RKO (cell line): ENCODE measurements around the gene MRPL52.
A peak's percentile ranks its signal among the peaks of the same experiment; 100 is the strongest.
"Not testable (repeated sequence)": the region's sequence is repeated elsewhere in the genome, so short reads cannot be mapped to it uniquely, and the experiment has no call there.

Experiments
- DNase-seq: peaks from one replicate; pipeline ENCODE4 v3.0.0-alpha.2; 2016; ENCODE audit warnings: low spot score

MRPL52 gene

DNA sequence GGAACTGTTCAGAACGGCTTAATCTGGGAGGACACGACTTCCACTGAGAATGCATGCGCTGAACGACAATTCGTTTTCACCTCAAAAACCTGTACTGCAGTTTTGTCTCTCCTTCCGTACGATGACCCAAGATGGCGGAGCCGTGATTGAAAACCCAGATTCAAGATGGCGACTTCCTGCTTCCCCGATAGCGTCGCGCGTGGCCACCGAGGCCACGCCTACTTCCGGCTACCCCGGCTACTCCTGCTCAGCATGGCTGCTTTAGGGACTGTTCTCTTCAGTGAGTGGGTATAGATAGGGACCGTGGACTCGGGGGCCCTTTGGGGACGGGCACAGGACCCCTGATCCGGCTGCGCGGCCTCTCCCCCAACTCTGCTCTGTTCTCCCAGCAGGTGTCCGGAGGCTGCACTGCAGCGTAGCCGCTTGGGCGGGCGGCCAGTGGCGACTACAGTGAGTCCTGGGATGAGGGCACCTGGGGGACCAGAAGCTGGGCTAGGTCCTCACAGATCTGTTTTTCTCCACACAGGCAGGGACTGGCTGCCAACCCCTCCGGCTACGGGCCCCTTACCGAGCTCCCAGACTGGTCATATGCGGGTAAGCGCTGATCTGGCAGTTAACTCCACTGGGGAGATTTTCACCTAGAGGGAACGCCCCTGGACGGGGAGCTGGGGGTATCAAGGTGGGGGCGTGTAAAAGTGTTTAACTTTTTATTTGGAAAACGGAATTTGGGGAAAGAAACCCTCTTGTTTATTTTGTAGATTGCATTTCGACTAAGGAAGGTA lies at the start of gene MRPL52:
Gene MRPL52 (plus strand): TSS at position 227 of the 782 bp plus-strand sequence. CDS start 26 bp downstream, at position 253.
- DNase-seq: peak; percentile 93

DNA sequence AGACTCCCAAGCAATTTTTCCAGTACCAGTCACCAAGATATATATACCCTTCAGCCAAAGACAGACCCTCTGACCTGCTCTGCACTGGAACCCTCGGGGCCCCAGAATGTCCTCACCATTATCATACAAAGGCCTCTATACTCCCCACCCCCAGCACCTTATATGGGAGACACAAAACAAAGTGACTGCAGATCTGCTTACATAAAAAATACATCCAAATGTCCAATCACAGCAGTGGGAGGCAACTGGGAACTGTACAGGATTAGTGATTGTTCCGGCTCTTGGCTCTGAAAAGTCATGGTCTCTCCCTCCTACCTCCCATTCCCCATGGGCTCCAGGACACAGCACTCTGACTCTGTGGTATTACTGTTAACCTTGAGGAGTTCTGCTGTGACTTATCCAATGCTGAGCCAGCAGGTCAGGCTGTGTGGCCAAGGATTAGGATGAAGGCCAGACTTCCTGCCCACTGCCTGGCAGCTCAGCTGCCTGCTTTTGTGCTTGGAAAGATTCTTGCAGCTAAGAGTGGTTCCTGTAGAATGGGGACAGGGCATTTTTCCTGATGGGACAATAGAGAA lies 49.5 kb upstream of the MRPL52 start:
- DNase-seq: no peak

GRCh38 chr14:22780941-22781300 lies 48.8 kb upstream of the MRPL52 start:
- no peak for DNase-seq

GRCh38 chr14:22781301-22781991 lies 48.2 kb upstream of the MRPL52 start:
- DNase-seq: peak; percentile 37

GRCh38 chr14:22786685-22787084 lies 43.0 kb upstream of the MRPL52 start:
- DNase-seq: no peak

DNA sequence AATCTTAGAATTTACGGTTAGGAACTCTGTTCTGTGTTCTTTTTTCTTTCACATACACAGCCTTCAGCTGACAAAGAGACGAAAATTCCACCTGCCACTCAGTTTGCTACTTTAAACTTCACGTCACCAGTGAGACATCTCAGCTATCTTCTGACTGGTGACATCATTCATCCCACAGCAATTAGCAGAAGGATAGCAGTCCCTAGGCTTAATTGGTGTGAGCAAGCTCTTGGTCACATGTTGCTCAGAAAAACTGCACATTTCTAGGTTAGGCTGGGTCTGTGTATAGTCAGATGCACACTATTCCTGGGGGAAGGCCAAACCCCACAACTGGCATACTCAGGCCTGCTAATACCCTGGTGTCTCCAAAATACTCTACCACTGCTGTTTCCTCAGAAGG lies 38.4 kb upstream of the MRPL52 start:
- DNase-seq: peak; percentile 87

DNA sequence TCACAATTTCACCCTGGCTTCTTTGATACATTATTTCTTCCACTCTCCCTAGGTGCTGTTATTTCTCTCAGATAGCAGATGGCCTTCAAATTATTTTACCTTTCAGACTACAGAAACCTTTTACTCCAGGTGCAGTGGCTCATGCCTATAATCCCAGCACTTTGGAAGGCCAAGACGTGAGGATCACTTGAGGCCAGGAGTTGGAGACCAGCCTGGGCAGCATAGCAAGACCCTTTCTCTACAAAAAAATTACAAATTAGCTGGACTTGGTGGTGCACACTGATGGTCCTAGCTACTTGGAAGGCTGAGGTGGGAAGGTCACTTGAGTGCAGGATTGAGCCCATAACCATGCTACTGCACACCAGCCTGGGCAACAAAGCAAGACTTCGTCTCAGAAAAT lies 37.5 kb upstream of the MRPL52 start:
- DNase-seq: no peak

DNA sequence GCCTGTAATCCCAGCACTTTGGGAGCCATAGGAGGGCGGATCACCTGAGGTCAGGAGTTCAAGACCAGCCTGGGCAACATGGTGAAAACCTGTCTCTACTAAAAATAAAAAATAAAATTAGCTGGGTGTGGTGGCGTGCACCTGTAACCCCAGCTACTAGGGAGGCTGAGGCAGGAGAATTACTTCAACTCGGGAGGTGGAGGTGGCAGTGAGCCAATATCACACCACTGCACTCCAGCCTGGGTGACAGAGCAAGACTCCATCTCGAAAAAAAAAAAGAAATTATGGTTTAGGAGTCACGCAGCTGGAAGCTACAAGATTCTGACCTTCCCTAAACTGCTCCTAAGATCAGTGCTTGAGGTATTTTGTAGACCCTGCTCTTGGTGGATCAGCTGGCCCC lies 36.1 kb upstream of the MRPL52 start:
- not testable (repeated sequence) for DNase-seq

GRCh38 chr14:22793976-22794375 lies 35.7 kb upstream of the MRPL52 start:
- no peak for DNase-seq

DNA sequence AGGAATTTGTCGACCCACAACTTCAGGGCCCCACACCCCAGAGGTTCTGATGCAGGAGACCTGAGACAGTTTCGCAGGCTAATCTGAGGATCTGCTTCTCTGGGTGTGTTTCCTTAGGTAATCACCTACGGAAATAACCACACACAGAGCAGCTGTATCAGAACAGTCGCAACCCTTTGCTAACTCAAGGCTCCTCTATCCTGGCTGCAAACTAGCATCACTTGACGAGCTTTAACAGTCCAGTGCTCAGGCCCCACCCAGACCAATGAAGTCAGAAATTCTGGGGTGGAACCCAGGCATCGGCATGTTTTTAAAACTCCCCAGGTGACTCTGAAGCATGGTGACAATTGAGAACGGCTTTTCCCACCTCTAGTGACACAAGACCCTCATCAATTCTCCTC lies 35.1 kb upstream of the MRPL52 start:
- DNase-seq: no peak

- DNase-seq: no peak
Observed at GRCh38 chr14:22796087-22796707, 33.5 kb upstream of the MRPL52 start.

DNA sequence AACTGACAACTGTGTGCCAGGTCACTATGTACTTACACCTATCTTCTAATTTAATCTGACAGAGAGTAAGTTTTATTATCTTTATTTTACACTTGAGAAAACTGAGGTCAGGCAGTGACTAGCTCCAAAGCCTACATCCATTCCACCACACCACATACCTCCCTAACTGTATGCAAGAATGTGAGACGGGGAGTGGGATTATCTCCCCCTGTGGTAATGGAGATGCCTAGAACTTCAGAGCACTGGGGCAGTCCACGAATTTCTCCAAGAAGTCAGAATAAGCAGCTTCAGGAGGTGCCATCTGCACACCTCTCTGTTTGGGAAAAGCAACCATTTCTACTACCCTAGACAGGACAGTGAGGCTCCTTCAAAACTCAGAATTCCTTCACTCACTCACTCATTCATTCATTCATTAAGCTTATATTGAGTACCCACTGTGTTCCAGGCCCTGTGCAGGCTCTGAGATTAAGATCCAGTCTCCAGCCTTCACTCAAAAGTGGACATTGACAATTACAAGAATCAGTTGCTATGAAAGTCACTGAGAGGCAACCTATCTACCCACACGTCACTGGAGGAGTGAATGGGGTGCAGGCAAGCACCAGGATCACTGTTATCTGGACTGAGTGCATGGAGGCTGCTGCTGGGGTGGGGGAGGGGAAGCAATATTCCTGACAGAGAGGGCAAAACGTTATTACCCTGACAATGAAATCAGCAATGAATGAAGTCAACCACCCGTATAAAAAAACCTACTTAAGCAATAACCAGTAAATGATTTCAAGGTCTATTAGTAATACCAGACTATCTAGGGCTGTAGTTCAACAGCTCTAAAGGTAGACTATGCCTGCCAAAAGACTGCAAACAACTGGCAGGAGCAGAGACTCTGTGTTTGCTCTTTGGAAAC lies 32.4 kb upstream of the MRPL52 start:
- DNase-seq: no peak

DNA sequence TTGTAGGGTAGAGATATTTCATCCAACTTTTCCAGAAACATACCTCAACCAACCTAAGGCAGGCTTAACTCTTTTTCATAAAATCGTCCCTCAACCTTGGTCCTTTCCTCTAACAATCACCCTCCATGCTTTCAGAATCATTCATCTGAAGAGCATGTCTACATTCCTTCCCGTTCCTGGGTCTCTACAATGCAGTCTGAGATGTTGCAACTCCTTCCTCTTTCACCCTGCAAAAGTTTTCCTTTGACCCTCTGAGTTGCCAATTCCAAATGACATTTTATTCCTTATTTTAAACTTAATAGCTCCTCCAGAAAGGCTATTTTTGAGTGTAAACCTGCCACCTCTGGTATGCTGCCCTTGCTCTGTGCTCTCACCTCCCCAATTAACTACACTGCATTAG lies 31.2 kb upstream of the MRPL52 start:
- no peak for DNase-seq

DNA sequence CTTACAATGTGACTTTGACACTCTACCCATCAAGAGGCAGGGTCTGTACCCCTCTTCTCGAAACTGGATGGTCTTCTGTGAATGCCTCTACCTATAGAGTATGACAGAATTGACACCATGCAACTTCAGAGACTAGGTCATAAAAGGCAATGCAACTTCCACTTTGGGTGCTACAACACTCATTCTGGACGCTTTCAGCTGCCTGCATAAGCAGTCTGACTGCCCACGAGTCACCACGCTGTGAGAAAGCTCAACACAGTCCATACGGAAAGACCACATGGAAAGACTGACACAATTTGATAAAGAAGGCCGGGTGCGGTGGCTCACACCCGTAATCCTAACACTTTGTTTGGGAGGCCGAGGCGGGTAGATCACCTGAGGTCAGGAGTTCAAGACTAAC lies 29.3 kb upstream of the MRPL52 start:
- DNase-seq: peak; percentile 34

DNA sequence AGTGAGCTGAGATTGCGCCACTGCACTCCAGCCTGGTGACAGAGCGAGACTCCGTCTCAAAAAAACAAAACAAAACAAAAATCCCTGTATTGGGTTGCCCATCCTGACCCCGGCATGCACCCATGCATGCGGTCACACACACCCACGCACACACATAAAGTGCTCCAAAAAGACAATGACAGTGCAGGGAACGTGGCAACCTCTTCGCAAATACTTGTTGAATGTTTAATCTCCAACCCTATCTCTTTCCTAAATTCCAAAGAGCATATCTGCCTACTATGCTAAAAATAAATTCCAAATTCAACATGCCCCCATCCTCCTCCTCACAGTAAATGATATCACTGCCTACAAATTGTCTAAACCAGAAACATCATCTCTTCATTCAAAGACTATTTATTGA lies 28.0 kb upstream of the MRPL52 start:
- no peak for DNase-seq

GRCh38 chr14:22802860-22803686 lies 26.6 kb upstream of the MRPL52 start:
- DNase-seq: no peak

- no peak for DNase-seq
Observed at GRCh38 chr14:22803687-22803974, 26.1 kb upstream of the MRPL52 start.

GRCh38 chr14:22805235-22805634 lies 24.5 kb upstream of the MRPL52 start:
- not testable (repeated sequence) for DNase-seq

DNA sequence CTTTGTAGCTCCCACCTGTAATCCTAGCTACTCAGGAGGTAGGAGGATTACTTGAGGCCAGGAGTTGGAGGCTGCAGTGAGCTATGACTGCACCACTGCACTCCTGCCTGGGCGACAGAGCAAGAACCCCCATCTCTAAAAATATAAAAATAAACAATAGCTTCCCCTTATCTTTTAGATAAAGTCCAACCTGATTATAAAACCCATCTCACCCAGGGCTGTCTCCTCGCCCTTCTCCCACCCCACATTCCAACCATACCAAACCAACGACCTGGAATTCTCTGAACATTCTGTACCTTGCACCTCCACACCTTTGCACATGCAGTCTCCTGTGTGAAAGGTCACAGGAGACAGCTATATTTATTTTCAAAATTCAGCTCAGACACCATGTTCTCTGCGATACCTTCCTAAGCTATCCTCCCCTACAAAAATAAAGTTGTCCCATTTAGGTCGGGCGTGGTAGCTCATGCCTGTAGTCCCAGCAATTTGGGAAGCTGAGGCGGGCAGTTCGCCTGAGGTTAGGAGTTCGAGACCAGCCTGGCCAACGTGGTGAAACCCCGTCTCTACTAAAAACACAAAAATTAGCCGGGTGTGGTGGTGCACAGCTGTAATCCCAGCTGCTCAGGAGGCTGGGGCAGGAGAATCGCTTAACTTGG lies 22.1 kb upstream of the MRPL52 start:
- DNase-seq: no peak

DNA sequence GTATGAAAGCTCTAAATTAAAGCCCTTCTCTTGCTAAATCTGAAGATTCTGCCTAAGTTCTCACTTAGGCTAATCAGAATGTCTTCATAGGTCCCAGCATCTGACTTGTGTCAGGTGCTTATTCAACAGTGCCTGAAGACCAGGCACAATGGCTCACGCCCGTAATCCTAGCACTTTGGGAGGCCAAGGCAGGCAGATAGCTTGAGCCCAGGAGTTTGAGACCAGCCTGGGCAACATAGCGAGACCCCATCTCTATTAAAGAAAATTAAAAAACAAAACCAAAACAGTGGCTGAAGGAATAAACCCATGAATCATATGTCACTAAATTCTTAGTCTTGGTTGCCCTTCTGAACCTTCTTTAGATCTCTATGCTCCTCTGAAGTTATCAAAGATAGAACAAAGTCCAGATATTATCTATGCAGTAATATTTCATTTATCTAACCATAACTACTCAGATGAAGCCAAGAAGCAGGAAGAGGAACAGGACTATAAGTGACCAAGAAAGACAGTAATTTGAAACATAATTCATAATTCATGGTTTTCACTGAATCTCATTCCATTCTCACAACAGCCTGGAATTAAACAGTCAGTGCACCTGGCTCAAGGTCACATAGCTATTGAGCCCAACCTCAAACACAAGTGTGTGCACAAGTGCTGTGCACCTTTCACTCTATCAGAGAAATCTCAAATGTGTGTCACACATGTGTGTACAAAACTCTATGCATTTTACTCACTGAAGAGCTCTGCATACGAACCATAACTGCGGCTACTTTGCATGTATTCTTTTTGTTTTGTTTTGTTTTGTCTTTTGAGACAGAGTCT lies 21.1 kb upstream of the MRPL52 start:
- DNase-seq: no peak
